K562 (cell line): ENCODE results near the gene LCN1. TPM values are rescaled to one million over a fixed set of nuclear protein-coding genes. Genes with fewer than 3 reads are reported as not detected.

Source experiments
- DEAF1 ChIP-seq: fragments of 450-650 bp; formaldehyde crosslinking; IDR thresholded peaks from 2 replicates; pipeline ENCODE4 v1.4.0; 2020; ENCODE audit warnings: mild to moderate bottlenecking, moderate library complexity
- PRDM10 ChIP-seq: fragments of 450-650 bp; IDR thresholded peaks from 2 replicates; pipeline ENCODE4 v1.6.1; 2018; ENCODE audit not compliant: partially characterized antibody
- SOX6 ChIP-seq: fragments of 450-650 bp; IDR thresholded peaks from 2 replicates; pipeline ENCODE4 v1.6.1; 2014; ENCODE audit warnings: mild to moderate bottlenecking
- polyA plus RNA-seq, 8 experiments: library from polyadenylated mRNA; depleted of rRNA in 4 of 8; stranded (reverse) in 5 of 8; unstranded in 3 of 8; fragments of >200 nt; fragmentation: Nextera tagmentation in 2 of 8; fragmentation: Illumina TruSeq in 1 of 8; extraction: Ambion mirVana in 2 of 8; extraction: Trizol in 1 of 8; gene quantifications; 2 replicates each; pipeline versions ENCODE4 v1.2.1 to v1.2.3, GENCODE V29; 2011 to 2014; ENCODE audit warnings: inconsistent platforms in 1 of 8, missing spikeins in 1 of 8
- total RNA-seq, 7 experiments: library from RNA; depleted of rRNA in 6 of 7; stranded (reverse); fragments of >200 nt in 6 of 7; fragmentation: Illumina TruSeq in 2 of 7; extraction: Trizol in 2 of 7; gene quantifications; 2 replicates each; pipeline versions ENCODE4 v1.2.1 to v1.2.3, GENCODE V29; 2011 to 2021; ENCODE audit warnings: low replicate concordance in 1 of 7

LCN1 gene
- total and polyA plus RNA-seq, 9 of the 15 experiments (the other 6 are each of a cell fraction or from before 2014, with no cell fraction given): not detected

DNA sequence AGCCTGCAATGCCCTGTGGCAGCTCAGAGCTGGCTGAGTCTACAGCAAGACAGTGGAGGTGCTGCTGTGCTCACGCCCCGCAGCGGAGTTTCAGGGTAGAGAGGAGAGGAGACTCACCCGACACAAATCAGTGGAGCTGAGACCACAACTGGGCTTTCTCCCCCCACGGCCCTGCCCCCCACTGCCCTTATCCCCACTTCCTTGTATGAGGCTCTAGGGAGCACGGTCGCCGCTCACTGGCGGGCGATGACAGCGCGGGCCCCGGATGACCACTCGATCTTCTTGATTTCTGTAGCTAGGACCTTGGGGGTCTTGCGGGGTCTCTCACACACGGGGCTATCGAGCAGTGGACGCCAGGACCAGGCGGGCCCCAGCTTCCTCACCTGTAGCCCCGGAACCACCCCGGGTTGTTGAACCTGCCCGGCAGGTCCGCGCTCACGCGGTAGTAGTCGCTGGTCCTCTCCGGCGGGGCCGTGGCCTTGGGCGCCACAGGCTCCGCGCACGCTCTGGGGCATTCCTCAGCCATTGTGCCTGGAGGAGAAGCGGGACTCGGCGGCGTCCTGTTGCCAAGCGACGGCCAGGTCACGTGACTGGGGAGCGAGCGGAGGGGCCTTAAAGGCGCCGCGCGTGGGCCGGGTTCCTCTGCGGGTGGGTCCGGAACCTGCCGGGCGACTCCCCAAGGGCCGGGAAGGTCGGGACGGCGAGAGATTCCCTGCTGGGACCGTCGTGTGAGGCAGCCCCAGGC lies 21.7 kb upstream of the LCN1 start (continued):
- TF ChIP-seq DEAF1 (CRISPR knock-in tag) (no peak), PRDM10 (no peak), SOX6 (no peak)
